Raji (cell line): Measurements from ENCODE around the gene SLC36A3.

ENCODE experiments used
- POLR2A ChIP-seq: IDR thresholded peaks from 2 replicates; pipeline ENCODE4 v1.6.1; 2011; ENCODE audit warnings: low read depth, low read length, control low read depth; ENCODE audit not compliant: insufficient read depth

The SLC36A3 gene

GRCh38 chr5:151313357-151313756 lies 9.8 kb upstream of the SLC36A3 start:
- no peak for TF ChIP-seq POLR2A

- TF ChIP-seq POLR2A: no peak
Measured at GRCh38 chr5:151312756-151313324, 9.3 kb upstream of the SLC36A3 start.

GRCh38 chr5:151310932-151311331 lies 7.4 kb upstream of the SLC36A3 start:
- no peak for TF ChIP-seq POLR2A

- no peak for TF ChIP-seq POLR2A
Measured at GRCh38 chr5:151298063-151298855, 5.3 kb downstream of the SLC36A3 start.

GRCh38 chr5:151296974-151297373 lies 6.6 kb downstream of the SLC36A3 start:
- TF ChIP-seq POLR2A: no peak

- TF ChIP-seq POLR2A: no peak
Measured at GRCh38 chr5:151296478-151296830, 7.1 kb downstream of the SLC36A3 start.

- TF ChIP-seq POLR2A: no peak
Measured at GRCh38 chr5:151295791-151296477, 7.6 kb downstream of the SLC36A3 start.

- TF ChIP-seq POLR2A: no peak
Measured at GRCh38 chr5:151295138-151295537, 8.4 kb downstream of the SLC36A3 start.

DNA sequence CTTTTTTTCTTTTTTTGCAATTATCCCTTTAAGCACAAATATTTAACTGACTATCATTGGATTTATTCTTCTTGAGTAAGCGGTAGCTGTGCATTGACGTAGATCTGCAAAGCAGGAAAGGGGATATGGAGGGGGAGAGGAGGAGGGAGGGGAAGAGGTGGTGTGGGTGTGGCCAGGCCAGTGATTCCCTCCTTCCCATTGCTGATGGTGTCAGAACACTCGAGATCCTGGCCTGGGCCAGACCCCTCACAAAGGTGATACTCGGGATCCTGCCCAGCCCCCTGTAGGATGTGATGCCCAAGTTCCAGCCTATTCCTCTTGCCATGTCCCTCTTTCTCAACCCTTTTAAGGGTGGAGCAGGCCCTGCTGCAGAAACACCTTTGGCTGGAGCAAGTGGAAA lies 9.9 kb downstream of the SLC36A3 start:
- no peak for TF ChIP-seq POLR2A

DNA sequence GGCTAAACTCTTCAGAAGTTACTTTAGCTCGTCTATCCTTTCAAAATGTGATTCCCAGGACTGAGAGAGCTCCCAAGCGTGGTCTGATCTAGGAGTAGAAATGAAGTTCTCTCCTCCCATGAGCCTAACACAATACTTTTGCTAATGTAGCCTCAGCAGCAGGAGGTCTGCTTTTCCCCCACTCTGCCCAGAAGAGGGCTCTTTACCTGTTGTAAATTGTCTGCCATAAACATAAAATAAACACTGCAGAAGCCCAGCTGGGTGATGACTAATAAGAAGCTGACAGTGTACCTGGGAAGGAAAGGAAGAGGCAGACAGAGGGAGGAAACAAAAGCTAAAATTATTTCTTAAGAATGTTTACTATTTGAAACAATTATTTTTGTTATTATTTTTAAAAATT lies 15.4 kb downstream of the SLC36A3 start:
- no peak for TF ChIP-seq POLR2A

- no peak for TF ChIP-seq POLR2A
Measured at GRCh38 chr5:151286246-151286645, 17.3 kb downstream of the SLC36A3 start.

DNA sequence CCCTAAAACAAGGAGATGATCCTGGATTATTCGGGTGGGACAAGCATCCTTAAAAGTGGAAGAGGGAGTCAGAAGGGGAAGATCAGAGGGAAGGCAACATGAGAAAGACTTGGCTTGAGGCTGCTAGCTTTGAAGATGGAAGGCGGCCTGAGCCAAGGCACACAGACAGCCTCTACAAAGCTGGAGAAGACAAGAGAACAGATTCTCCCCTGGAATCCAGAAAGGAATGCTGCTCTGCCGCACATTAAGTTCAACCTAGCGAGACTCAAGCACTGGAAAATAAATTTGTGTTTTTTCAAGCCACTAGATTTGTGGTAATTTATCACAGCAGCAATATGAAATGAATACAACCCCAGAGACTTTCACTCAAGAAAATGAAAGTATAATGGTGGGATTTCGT lies 17.9 kb downstream of the SLC36A3 start:
- TF ChIP-seq POLR2A: no peak

- no peak for TF ChIP-seq POLR2A
Measured at GRCh38 chr5:151284392-151284967, 19.1 kb downstream of the SLC36A3 start.

DNA sequence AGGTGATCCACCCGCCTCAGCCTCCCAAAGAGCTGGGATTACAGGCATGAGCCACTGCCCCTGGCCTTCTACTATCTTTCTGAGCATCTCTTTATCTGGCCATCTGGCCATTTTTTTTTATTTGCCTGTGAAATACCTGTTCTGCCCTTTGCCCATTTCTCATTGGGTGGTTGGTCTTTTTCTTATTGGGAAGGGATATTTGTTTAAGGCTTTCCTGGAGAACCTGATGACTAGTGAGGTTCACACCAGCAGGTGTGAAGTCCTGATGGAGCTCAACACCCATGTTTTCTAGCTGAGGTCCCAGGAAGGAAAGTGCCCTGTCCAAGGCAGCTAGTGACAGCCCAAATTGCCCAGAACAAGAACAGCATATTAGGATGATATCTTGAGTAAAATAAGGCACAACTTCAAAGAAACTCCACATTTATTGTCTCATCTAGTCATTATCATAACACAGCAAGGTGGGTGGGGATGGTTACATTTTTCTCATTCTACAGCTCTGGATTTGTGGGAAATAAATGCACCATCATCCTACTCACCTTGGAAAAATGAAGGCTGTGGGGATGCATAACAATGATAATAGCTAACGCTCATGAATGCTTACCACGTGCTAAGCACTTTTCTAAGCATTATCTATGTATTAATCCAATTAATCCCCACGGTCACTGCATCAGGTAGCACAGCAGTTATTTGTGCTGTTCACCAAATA lies 20.3 kb downstream of the SLC36A3 start:
- TF ChIP-seq POLR2A: no peak

- no peak for TF ChIP-seq POLR2A
Measured at GRCh38 chr5:151281001-151281639, 22.4 kb downstream of the SLC36A3 start.

GRCh38 chr5:151280443-151280842 lies 23.1 kb downstream of the SLC36A3 start:
- no peak for TF ChIP-seq POLR2A
